Uterus (tissue), 2 donors: ENCODE results near the gene KRTAP22-1.

Experiments used
- CTCF ChIP-seq, 4 experiments: fragments of 200-600 bp in 2 of 4; fragments of 450-650 bp in 2 of 4; sonication (generic) in 2 of 4; IDR thresholded peaks; one replicate each; pipeline ENCODE4 v1.5.1; 2016 to 2019; ENCODE audit warnings: antibody characterized with exemption in 4 of 4, mild to moderate bottlenecking in 2 of 4, moderate library complexity in 1 of 4
- POLR2A ChIP-seq, 2 donors: fragments of 450-650 bp; IDR thresholded peaks; one replicate each; pipeline ENCODE4 v1.6.1; 2016; ENCODE audit warnings: antibody characterized with exemption in 2 of 2, mild to moderate bottlenecking in 1 of 2, moderate library complexity in 1 of 2

GRCh38 chr21:30625449-30626165, 24.7 kb downstream of the KRTAP22-1 start:
- TF ChIP-seq CTCF (IDR thresholded peaks at IDR 0.05) (no peak), POLR2A (IDR thresholded peaks at IDR 0.05) (no peak)
